ENCODE results near the gene OSBPL2. TPM values are rescaled to one million over a fixed set of nuclear protein-coding genes. Genes with fewer than 3 reads are reported as not detected.

Gene OSBPL2
- total and polyA plus RNA-seq, 9 of the 15 experiments (the other 6 are each of a cell fraction or from before 2014, with no cell fraction given): 2.5 to 25.6 (median 14.1) TPM

DNA sequence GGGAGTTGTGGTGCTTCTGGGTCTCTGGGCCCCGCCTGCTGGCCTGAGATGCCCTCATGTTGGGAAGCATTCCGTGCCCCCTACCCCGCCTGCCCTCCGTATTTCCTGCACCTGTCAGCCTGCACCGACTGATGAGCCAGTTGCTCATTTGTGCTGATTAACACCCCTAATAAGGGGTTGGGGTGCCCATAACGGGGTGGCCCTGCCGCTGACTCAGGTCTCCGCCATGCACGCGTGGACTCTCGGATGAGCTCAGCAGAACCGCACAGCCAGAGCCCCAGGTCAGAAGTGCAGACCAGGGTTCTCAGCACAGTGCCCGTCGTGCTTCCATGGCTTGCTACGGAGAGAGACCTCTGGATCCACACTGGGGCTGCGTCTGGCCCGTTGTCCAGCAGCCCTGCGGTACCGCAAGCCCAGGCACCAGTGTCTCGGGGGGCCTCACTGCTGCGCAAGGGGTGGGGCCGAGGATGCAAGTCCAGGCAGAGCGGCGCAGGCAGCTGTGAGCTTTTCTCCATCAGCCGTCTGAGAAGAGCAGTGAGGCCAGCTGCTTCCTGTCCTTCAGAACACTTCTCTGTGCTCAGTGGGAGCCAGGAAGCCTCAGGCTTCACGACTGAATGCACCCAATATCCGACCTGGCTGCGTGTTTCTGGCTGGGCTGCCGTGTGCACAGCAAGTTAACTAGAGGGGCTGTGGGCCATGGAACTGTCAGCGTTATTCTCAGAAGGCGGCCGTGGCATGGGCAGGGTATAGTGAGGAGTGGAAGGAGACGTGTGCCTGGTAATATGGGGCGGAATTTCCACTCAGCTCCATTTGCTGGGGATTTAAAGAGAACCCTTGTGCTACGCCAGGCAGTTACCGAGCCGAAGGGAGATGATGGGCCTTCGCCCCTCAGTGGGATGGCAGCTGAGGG, 36.9 kb upstream of the OSBPL2 start:
- Histone ChIP-seq H3K9me1 (ENCODE audit: control insufficient read depth, insufficient read depth, low read length) (no peaks in the 10 kb centered on the region), H3K79me2 (ENCODE audit: control insufficient read depth, insufficient read depth, low read length) (no peaks in the 10 kb centered on the region), H3K4me3 (no peak overlapping the region), H3K4me1 (replicated peaks in 1 of 2; ENCODE audit: control insufficient read depth in 2 of 2, insufficient read depth in 2 of 2, low read length in 2 of 2) (peaks cover 0 to 10% of the 10 kb centered on the region in 2 experiments; a peak in 1 of 5 replicates), H3K36me3 (ENCODE audit: control insufficient read depth, insufficient read depth, low read length) (peaks cover 60% of the 10 kb centered on the region; the same call in 2 of the 3 replicates), H4K20me1 (replicated peaks; ENCODE audit: control insufficient read depth, insufficient read depth, low read length) (no peaks in the 10 kb centered on the region), H3K27ac (ENCODE audit: extremely low read depth, low read depth, low read length) (no peak overlapping the region), H3K4me2 (ENCODE audit: insufficient read depth, low read length) (no peak overlapping the region), H3K9ac (ENCODE audit: insufficient read depth in 1 of 2, low read depth in 2 of 2, low read length in 2 of 2) (peak overlapping the region in 1 of 2 experiments; percentile 13; a peak in 1 of 4 replicates), H3K27me3 (ENCODE audit: control insufficient read depth in 2 of 2, insufficient read depth in 2 of 2, low read length in 2 of 2) (no peaks in the 10 kb centered on the region), H2AFZ (ENCODE audit: low read depth, low read length) (no peak overlapping the region), H3K9me3 (replicated peaks; ENCODE audit: control insufficient read depth, insufficient read depth, low read depth, low read length) (no peaks in the 10 kb centered on the region)
- TF ChIP-seq, protein P1, sequence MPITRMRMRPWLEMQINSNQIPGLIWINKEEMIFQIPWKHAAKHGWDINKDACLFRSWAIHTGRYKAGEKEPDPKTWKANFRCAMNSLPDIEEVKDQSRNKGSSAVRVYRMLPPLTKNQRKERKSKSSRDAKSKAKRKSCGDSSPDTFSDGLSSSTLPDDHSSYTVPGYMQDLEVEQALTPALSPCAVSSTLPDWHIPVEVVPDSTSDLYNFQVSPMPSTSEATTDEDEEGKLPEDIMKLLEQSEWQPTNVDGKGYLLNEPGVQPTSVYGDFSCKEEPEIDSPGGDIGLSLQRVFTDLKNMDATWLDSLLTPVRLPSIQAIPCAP (CRISPR knock-in tag; IDR thresholded peaks at IDR 0.05; ENCODE audit: borderline replicate concordance): no peak
- no peak for TF ChIP-seq TEAD2 (tag; IDR thresholded peaks at IDR 0.05)
- no peak for TF ChIP-seq TCF7L2 (IDR thresholded peaks at IDR 0.05; ENCODE audit: low read depth, low read length)
- ATAC-seq: no peak
- WGBS (ENCODE audit: insufficient coverage, low coverage, missing lambda C conversion rate): 93% methylated on average over 34 of the region's 38 CpGs
- no peak for FAIRE-seq
- in situ Hi-C loops (cut with MboI): no loop called here
- no peak for DNase-seq (ENCODE audit: extremely low read depth in 1 of 4, low spot score in 3 of 4)
- intact Hi-C loops (cut with micrococcal nuclease): no loop called here
- no TSS peak for BruUV-seq (replicated peaks)
- ChIA-PET POLR2A (no interaction called here), CTCF (ENCODE audit: low intra/inter-chr PET ratio) (no interaction called here)

DNA sequence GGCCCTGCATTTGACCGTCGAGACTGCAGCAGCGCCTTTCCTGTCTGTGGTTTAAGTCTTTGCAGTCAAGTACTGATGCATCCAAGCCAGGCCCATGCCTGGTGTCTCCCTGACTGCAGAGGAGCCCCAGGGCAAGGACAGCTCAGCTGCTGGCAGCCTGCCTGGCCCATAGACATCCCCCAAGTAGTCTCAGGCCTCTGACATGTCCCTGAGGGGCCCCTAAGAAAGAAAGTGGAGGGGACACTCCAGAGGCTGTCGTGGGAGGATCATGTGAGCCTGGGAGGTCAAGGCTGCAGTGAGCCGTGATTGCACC, 36.3 kb upstream of the OSBPL2 start:
- Histone ChIP-seq H3K27me3 (ENCODE audit: control insufficient read depth in 2 of 2, insufficient read depth in 2 of 2, low read length in 2 of 2) (no peaks in the 10 kb centered on the region), H3K9me1 (ENCODE audit: control insufficient read depth, insufficient read depth, low read length) (no peaks in the 10 kb centered on the region), H4K20me1 (replicated peaks; ENCODE audit: control insufficient read depth, insufficient read depth, low read length) (no peaks in the 10 kb centered on the region), H3K9ac (ENCODE audit: insufficient read depth in 1 of 2, low read depth in 2 of 2, low read length in 2 of 2) (peak overlapping the region in 1 of 2 experiments; percentile 9; a peak in 1 of 4 replicates), H3K4me2 (ENCODE audit: insufficient read depth, low read length) (no peak overlapping the region), H3K36me3 (ENCODE audit: control insufficient read depth, insufficient read depth, low read length) (peaks cover 58% of the 10 kb centered on the region; the same call in 2 of the 3 replicates), H2AFZ (ENCODE audit: low read depth, low read length) (no peak overlapping the region), H3K79me2 (ENCODE audit: control insufficient read depth, insufficient read depth, low read length) (no peaks in the 10 kb centered on the region), H3K9me3 (replicated peaks; ENCODE audit: control insufficient read depth, insufficient read depth, low read depth, low read length) (no peaks in the 10 kb centered on the region), H3K4me3 (no peak overlapping the region), H3K4me1 (replicated peaks in 1 of 2; ENCODE audit: control insufficient read depth in 2 of 2, insufficient read depth in 2 of 2, low read length in 2 of 2) (peaks cover 0 to 10% of the 10 kb centered on the region in 2 experiments; a peak in 1 of 5 replicates), H3K27ac (ENCODE audit: extremely low read depth, low read depth, low read length) (no peak overlapping the region)
- no peak for TF ChIP-seq KAT2B (IDR thresholded peaks at IDR 0.05; ENCODE audit: low read depth, low read length)
- DNase-seq (ENCODE audit: extremely low read depth in 1 of 4, low spot score in 3 of 4) (no peak), ATAC-seq (no peak), FAIRE-seq (no peak)
- no TSS peak for BruUV-seq (replicated peaks)
- CTCF ChIA-PET (ENCODE audit: low intra/inter-chr PET ratio): no interaction called here
- intact Hi-C loops (cut with micrococcal nuclease): no loop called here
- WGBS (ENCODE audit: insufficient coverage, low coverage, missing lambda C conversion rate): 88% methylated on average over 5 of the region's 5 CpGs
- POLR2A ChIA-PET: no interaction called here
- in situ Hi-C loops (cut with MboI): no loop called here

Data from K562 (cell line).